ENCODE results near the gene LDAH. TPM values are rescaled to one million over a fixed set of nuclear protein-coding genes. Genes with fewer than 3 reads are reported as not detected.

Gene LDAH
- polyA plus RNA-seq, 1 experiment: 31.4 TPM

DNA sequence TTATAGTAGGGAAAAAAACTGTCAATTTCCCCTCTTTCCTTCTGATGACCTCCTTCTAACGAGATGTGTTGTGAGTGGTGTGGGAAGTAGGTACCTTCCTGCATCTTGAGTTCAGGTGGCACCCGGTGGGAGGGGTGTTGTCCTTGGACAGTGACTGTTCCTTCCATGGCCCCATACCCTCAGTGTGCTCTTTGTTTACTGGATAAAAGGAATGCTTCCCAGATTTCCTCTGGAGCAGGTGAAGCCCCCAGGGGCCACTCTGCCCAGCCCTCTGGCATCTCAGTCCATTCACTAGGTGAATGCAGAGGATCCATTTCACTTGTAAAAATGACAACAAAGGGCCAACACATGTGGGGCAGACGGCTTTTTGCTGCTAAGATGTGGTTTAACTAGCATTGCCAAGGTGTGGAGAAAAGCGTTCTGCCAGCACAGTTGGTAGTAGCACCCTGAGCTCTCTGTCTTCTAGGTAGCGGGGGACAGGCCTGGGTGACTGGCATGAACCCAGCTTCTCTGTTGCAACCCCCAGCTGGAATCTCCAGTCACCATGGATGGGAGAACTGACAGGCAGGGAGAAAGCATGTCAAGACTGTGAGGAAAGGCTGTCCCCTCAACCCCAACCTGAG lies 149.1 kb downstream of the LDAH start:
- POLR2A ChIA-PET: no interaction called here
- H3K27me3 ChIP-seq (ENCODE audit: control insufficient read depth, insufficient read depth, low read length): peaks cover 40% of the 10 kb centered on the region
- no peak for DNase-seq (ENCODE audit: low read depth, low spot score)
- no peak overlapping the region for H3K4me3 ChIP-seq (ENCODE audit: low read depth, low read length)
- TF ChIP-seq, protein P1, sequence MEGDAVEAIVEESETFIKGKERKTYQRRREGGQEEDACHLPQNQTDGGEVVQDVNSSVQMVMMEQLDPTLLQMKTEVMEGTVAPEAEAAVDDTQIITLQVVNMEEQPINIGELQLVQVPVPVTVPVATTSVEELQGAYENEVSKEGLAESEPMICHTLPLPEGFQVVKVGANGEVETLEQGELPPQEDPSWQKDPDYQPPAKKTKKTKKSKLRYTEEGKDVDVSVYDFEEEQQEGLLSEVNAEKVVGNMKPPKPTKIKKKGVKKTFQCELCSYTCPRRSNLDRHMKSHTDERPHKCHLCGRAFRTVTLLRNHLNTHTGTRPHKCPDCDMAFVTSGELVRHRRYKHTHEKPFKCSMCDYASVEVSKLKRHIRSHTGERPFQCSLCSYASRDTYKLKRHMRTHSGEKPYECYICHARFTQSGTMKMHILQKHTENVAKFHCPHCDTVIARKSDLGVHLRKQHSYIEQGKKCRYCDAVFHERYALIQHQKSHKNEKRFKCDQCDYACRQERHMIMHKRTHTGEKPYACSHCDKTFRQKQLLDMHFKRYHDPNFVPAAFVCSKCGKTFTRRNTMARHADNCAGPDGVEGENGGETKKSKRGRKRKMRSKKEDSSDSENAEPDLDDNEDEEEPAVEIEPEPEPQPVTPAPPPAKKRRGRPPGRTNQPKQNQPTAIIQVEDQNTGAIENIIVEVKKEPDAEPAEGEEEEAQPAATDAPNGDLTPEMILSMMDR (IDR thresholded peaks at IDR 0.05; ENCODE audit: low read depth, low read length): no peak
- CTCF ChIA-PET: interaction anchor here (0.7 to 8.1 kb wide), 4 partner anchors 8 to 289 kb away, joined by 3 to 94 read pairs (median 15); no protein-coding TSS in a partner anchor
- no peak overlapping the region for H3K27ac ChIP-seq (ENCODE audit: low read depth, low read length)
- peaks cover 4% of the 10 kb centered on the region; the same call in 1 of the 2 replicates for H3K9me3 ChIP-seq (ENCODE audit: control insufficient read depth, insufficient read depth, low read length)

GRCh38 chr2:20672201-20672951 lies 150.5 kb downstream of the LDAH start:
- CTCF ChIA-PET: interaction anchor here (0.6 to 8.1 kb wide), 4 partner anchors 9 to 252 kb away, joined by 3 to 94 read pairs (median 3); no protein-coding TSS in a partner anchor

GRCh38 chr2:20671736-20672080 lies 151.2 kb downstream of the LDAH start:
- TF ChIP-seq, protein P1 (IDR thresholded peaks at IDR 0.05; ENCODE audit: low read depth, low read length): no peak
- Histone ChIP-seq H3K4me3 (ENCODE audit: low read depth, low read length) (no peak overlapping the region), H3K27ac (ENCODE audit: low read depth, low read length) (no peak overlapping the region), H3K27me3 (ENCODE audit: control insufficient read depth, insufficient read depth, low read length) (peaks cover 56% of the 10 kb centered on the region), H3K9me3 (ENCODE audit: control insufficient read depth, insufficient read depth, low read length) (peaks cover 4% of the 10 kb centered on the region; the same call in 1 of the 2 replicates)
- ChIA-PET POLR2A (no interaction called here), CTCF (interaction anchor here (0.6 to 8.1 kb wide), 4 partner anchors 10 to 253 kb away, joined by 3 to 94 read pairs (median 3); no protein-coding TSS in a partner anchor)
- no peak for DNase-seq (ENCODE audit: low read depth, low spot score)

More at GRCh38 chr2:20672201-20672951, 150.5 kb downstream of the LDAH start:
- H3K4me3 ChIP-seq (ENCODE audit: low read depth, low read length): no peak overlapping the region
- TF ChIP-seq, protein P1 (IDR thresholded peaks at IDR 0.05; ENCODE audit: low read depth, low read length): no peak
- DNase-seq (ENCODE audit: low read depth, low spot score): no peak
- peaks cover 4% of the 10 kb centered on the region; the same call in 1 of the 2 replicates for H3K9me3 ChIP-seq (ENCODE audit: control insufficient read depth, insufficient read depth, low read length)
- POLR2A ChIA-PET: no interaction called here
- peaks cover 54% of the 10 kb centered on the region for H3K27me3 ChIP-seq (ENCODE audit: control insufficient read depth, insufficient read depth, low read length)
- H3K27ac ChIP-seq (ENCODE audit: low read depth, low read length): no peak overlapping the region

DNA sequence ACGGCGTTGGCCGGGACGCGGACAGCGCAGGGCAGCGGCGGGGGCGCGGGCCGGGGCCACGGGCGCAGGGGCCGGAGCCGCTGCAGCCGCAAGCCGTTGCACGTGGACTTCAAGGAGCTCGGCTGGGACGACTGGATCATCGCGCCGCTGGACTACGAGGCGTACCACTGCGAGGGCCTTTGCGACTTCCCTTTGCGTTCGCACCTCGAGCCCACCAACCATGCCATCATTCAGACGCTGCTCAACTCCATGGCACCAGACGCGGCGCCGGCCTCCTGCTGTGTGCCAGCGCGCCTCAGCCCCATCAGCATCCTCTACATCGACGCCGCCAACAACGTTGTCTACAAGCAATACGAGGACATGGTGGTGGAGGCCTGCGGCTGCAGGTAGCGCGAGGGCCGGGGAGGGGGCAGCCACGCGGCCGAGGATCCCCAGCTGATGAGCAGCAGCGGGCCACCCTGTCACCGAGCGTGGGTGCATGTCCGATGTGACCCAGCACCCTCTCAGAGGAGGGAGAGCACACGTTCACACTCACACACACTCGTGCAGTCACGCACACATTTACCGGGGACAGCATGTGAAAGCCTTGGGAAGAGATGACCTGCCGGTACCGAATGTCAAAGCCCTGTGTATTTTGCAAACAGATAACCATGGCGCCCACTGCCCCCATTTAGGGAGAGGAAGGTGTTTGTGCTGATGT lies 151.7 kb downstream of the LDAH start:
- Histone ChIP-seq H3K9me3 (ENCODE audit: control insufficient read depth, insufficient read depth, low read length) (peaks cover 4% of the 10 kb centered on the region; the same call in 1 of the 2 replicates), H3K27me3 (ENCODE audit: control insufficient read depth, insufficient read depth, low read length) (peaks cover 62% of the 10 kb centered on the region), H3K27ac (ENCODE audit: low read depth, low read length) (no peak overlapping the region), H3K4me3 (ENCODE audit: low read depth, low read length) (no peak overlapping the region)
- TF ChIP-seq, protein P1 (IDR thresholded peaks at IDR 0.05; ENCODE audit: low read depth, low read length): no peak
- ChIA-PET CTCF (interaction anchor here (0.6 to 8.1 kb wide), 5 partner anchors 10 to 292 kb away, joined by 3 to 94 read pairs (median 3); no protein-coding TSS in a partner anchor), POLR2A (no interaction called here)
- no peak for DNase-seq (ENCODE audit: low read depth, low spot score)
